H1 (cell line): ENCODE results near the gene ASF1B. TPM values are rescaled to one million over a fixed set of nuclear protein-coding genes. Genes with fewer than 3 reads are reported as not detected.

Experiments used
- CTCF ChIA-PET: fragments of 300-600 bp; sonication (Branson Sonifier 250); formaldehyde crosslinking; loops from one replicate; lab custom pipeline; 2021; ENCODE audit not compliant: partially characterized antibody; lab: Charles Lee
- POLR2A ChIA-PET: fragments of 300-600 bp; sonication (Branson Sonifier 250); formaldehyde crosslinking; loops from one replicate; lab custom pipeline; 2021; ENCODE audit warnings: inconsistent platforms; ENCODE audit not compliant: partially characterized antibody; lab: Charles Lee
- DNase-seq, 2 experiments: peaks; one replicate each; pipeline versions ENCODE4 v3.0.0 to v3.0.0-alpha.2; 2010 to 2022; ENCODE audit warnings: low spot score in 2 of 2, low read depth in 1 of 2, mixed read lengths in 1 of 2
- FAIRE-seq: peaks from 2 replicates; lab custom pipeline; 2011; peaks lifted over from hg19 to GRCh38; lab: Jason Lieb, UNC
- H2AFZ ChIP-seq: 2 replicates; pipeline ENCODE4 v1.8.1; 2012; ENCODE audit warnings: low read length, inconsistent platforms
- H2AK5ac ChIP-seq: 2 replicates; pipeline ENCODE4 v1.6.1; 2013; ENCODE audit warnings: low read depth, low read length
- H2BK120ac ChIP-seq: replicated peaks from 2 replicates; pipeline ENCODE3; 2013; ENCODE audit warnings: low read depth, low read length, inconsistent platforms
- H2BK12ac ChIP-seq: 2 replicates; pipeline ENCODE4 v1.6.1; 2013; ENCODE audit warnings: low read depth, low read length
- H2BK15ac ChIP-seq: 2 replicates; pipeline ENCODE4 v1.6.1; 2013; ENCODE audit warnings: low read length
- H2BK20ac ChIP-seq: 2 replicates; pipeline ENCODE4 v1.6.1; 2013; ENCODE audit warnings: low read length
- H2BK5ac ChIP-seq: 2 replicates; pipeline ENCODE4 v1.6.1; 2013; ENCODE audit warnings: low read depth, low read length
- H3K14ac ChIP-seq: 2 replicates; pipeline ENCODE4 v1.6.1; 2013; ENCODE audit warnings: inconsistent platforms; ENCODE audit not compliant: insufficient read length
- H3K18ac ChIP-seq: 2 replicates; pipeline ENCODE4 v1.6.1; 2013; ENCODE audit warnings: low read length; ENCODE audit errors: extremely low read depth
- H3K23ac ChIP-seq: 2 replicates; pipeline ENCODE4 v1.6.1; 2013; ENCODE audit warnings: inconsistent platforms; ENCODE audit not compliant: insufficient read length
- H3K23me2 ChIP-seq: 2 replicates; pipeline ENCODE4 v1.6.1; 2013; ENCODE audit warnings: low read depth, low read length
- H3K27ac ChIP-seq: 2 replicates; pipeline ENCODE4 v1.6.1; 2011; ENCODE audit warnings: low read depth, low read length, inconsistent platforms
- H3K27me3 ChIP-seq, 4 experiments: replicated peaks in 1 of 4; 1 replicate in 1 of 4; 2 replicates in 3 of 4; pipeline versions ENCODE4 v1.6.1 to v1.8.1; 2011 to 2013; ENCODE audit warnings: low read length in 3 of 4, mild to moderate bottlenecking in 3 of 4, inconsistent platforms in 2 of 4, mixed read lengths in 2 of 4, moderate library complexity in 1 of 4; ENCODE audit not compliant: control insufficient read depth in 3 of 4, insufficient read depth in 3 of 4; ENCODE audit errors: extremely low read depth in 1 of 4
- H3K36me3 ChIP-seq, 4 experiments: 2 replicates each; pipeline versions ENCODE4 v1.6.1 to v1.8.1; 2011 to 2013; ENCODE audit warnings: mild to moderate bottlenecking in 4 of 4, low read length in 3 of 4, moderate library complexity in 2 of 4, control low read depth in 1 of 4, inconsistent platforms in 1 of 4; ENCODE audit not compliant: insufficient read depth in 4 of 4, control insufficient read depth in 2 of 4
- H3K4ac ChIP-seq: replicated peaks from 2 replicates; pipeline ENCODE3; 2013; ENCODE audit warnings: low read length, low read depth, mixed read lengths, inconsistent platforms; ENCODE audit not compliant: insufficient read length
- H3K4me1 ChIP-seq, 4 experiments: replicated peaks in 1 of 4; 1 replicate in 1 of 4; 2 replicates in 3 of 4; pipeline versions ENCODE4 v1.6.1 to v1.8.1; 2011 to 2013; ENCODE audit warnings: low read length in 3 of 4, inconsistent platforms in 2 of 4, mixed read lengths in 1 of 4; ENCODE audit not compliant: insufficient read depth in 4 of 4, control insufficient read depth in 3 of 4
- H3K4me2 ChIP-seq, 2 experiments: 2 replicates each; pipeline versions ENCODE4 v1.6.1 to v1.8.1; 2011 to 2013; ENCODE audit warnings: low read depth in 2 of 2, low read length in 2 of 2, control low read depth in 1 of 2, inconsistent platforms in 1 of 2, mild to moderate bottlenecking in 1 of 2; ENCODE audit not compliant: insufficient read depth in 1 of 2
- H3K4me3 ChIP-seq, 4 experiments: fragments of 200-600, 300-600 bp in 1 of 4; sonication (generic), shearing (Covaris generic), sonication (Bioruptor Twin) in 1 of 4; 2 replicates each; pipeline versions ENCODE4 v1.5.1 to v1.8.1; 2011 to 2016; ENCODE audit warnings: low read length in 4 of 4, low read depth in 3 of 4, control low read depth in 2 of 4, inconsistent platforms in 2 of 4, mild to moderate bottlenecking in 2 of 4, mixed read lengths in 1 of 4, moderate library complexity in 1 of 4; ENCODE audit not compliant: insufficient read depth in 2 of 4; ENCODE audit errors: extremely low read depth in 1 of 4
- H3K56ac ChIP-seq: replicated peaks from 2 replicates; pipeline ENCODE3; 2013; ENCODE audit warnings: low read depth, mild to moderate bottlenecking, mixed read lengths, low read length, inconsistent platforms; ENCODE audit not compliant: insufficient read length
- H3K79me1 ChIP-seq: 2 replicates; pipeline ENCODE4 v1.6.1; 2013; ENCODE audit warnings: low read depth, low read length, control low read depth
- H3K79me2 ChIP-seq, 2 experiments: 2 replicates each; pipeline versions ENCODE4 v1.6.1 to v1.8.1; 2012 to 2013; ENCODE audit warnings: low read length in 2 of 2, mild to moderate bottlenecking in 2 of 2, inconsistent platforms in 1 of 2; ENCODE audit not compliant: insufficient read depth in 2 of 2, control insufficient read depth in 1 of 2
- H3K9ac ChIP-seq, 4 experiments: replicated peaks in 1 of 4; 1 replicate in 1 of 4; 2 replicates in 3 of 4; pipeline versions ENCODE4 v1.6.1 to v1.8.1; 2011 to 2013; ENCODE audit warnings: low read depth in 3 of 4, low read length in 3 of 4, control low read depth in 2 of 4, mild to moderate bottlenecking in 2 of 4, moderate library complexity in 2 of 4, inconsistent platforms in 1 of 4; ENCODE audit errors: extremely low read depth in 1 of 4
- H3K9me3 ChIP-seq, 2 experiments: 2 replicates each; pipeline versions ENCODE4 v1.6.1 to v1.8.1; 2012 to 2013; ENCODE audit warnings: mild to moderate bottlenecking in 2 of 2, moderate library complexity in 2 of 2, control low read depth in 1 of 2, inconsistent platforms in 1 of 2, low read depth in 1 of 2, low read length in 1 of 2, mixed read lengths in 1 of 2; ENCODE audit not compliant: insufficient read depth in 2 of 2
- H4K20me1 ChIP-seq, 2 experiments: replicated peaks in 1 of 2; 2 replicates each; pipeline versions ENCODE3 to v1.8.1; 2011 to 2013; ENCODE audit warnings: inconsistent platforms in 2 of 2, low read length in 2 of 2, mild to moderate bottlenecking in 1 of 2; ENCODE audit not compliant: insufficient read depth in 2 of 2, control insufficient read depth in 1 of 2
- H4K5ac ChIP-seq: 2 replicates; pipeline ENCODE4 v1.6.1; 2013; ENCODE audit warnings: low read length, low read depth, mixed read lengths, inconsistent platforms; ENCODE audit not compliant: insufficient read length
- H4K8ac ChIP-seq: 2 replicates; pipeline ENCODE4 v1.8.0; 2013; ENCODE audit warnings: mild to moderate bottlenecking, moderate library complexity, low read length, inconsistent platforms; ENCODE audit not compliant: insufficient read depth; ENCODE audit errors: extremely low read depth
- H4K91ac ChIP-seq: replicated peaks from 2 replicates; pipeline ENCODE3; 2013; ENCODE audit warnings: low read length, mixed read lengths, inconsistent platforms; ENCODE audit not compliant: insufficient read length
- CTBP2 ChIP-seq: IDR thresholded peaks from 2 replicates; pipeline ENCODE4 v1.7.0; 2011; ENCODE audit warnings: borderline replicate concordance, mild to moderate bottlenecking, moderate library complexity, mixed read lengths, low read length; ENCODE audit not compliant: insufficient read depth, insufficient read length
- EGR1 ChIP-seq: IDR thresholded peaks from 2 replicates; pipeline ENCODE4 v1.6.1; 2011; ENCODE audit warnings: low read depth, low read length, borderline replicate concordance
- FOSL1 ChIP-seq: IDR thresholded peaks from 2 replicates; pipeline ENCODE4 v1.6.1; 2011; ENCODE audit warnings: mild to moderate bottlenecking, low read depth, low read length, moderate library complexity; ENCODE audit not compliant: insufficient read depth
- MAFK ChIP-seq: IDR thresholded peaks from 2 replicates; pipeline ENCODE4 v1.6.1; 2012; ENCODE audit warnings: low read depth, mild to moderate bottlenecking, improper control_type of control experiment, low read length
- RFX5 ChIP-seq: IDR thresholded peaks from 2 replicates; pipeline ENCODE4 v1.6.1; 2011; ENCODE audit warnings: low read depth, low read length, improper control_type of control experiment, borderline replicate concordance
- SAP30 ChIP-seq: fragments of 300-600 bp; sonication (generic); IDR thresholded peaks from 2 replicates; pipeline ENCODE4 v1.7.1; 2012; ENCODE audit warnings: low read length, moderate library complexity, mild to moderate bottlenecking, inconsistent platforms; ENCODE audit not compliant: insufficient read depth, insufficient replicate concordance
- SIRT6 ChIP-seq: IDR thresholded peaks from one replicate; pipeline ENCODE4 v1.7.1; 2012; ENCODE audit warnings: low read length, inconsistent platforms
- SIX5 ChIP-seq: IDR thresholded peaks from 2 replicates; pipeline ENCODE4 v1.6.1; 2011; ENCODE audit warnings: mild to moderate bottlenecking, low read depth, low read length
- SP2 ChIP-seq: IDR thresholded peaks from 2 replicates; pipeline ENCODE4 v1.6.1; 2012; ENCODE audit warnings: mild to moderate bottlenecking, low read length, inconsistent platforms
- SRF ChIP-seq: IDR thresholded peaks from 2 replicates; pipeline ENCODE4 v1.6.1; 2011; ENCODE audit warnings: mild to moderate bottlenecking, low read depth, low read length, moderate library complexity
- TAF7 ChIP-seq: optimal IDR thresholded peaks from 2 replicates; pipeline ENCODE3; 2011; ENCODE audit warnings: low read depth, mild to moderate bottlenecking, inconsistent platforms, low read length, moderate library complexity, borderline replicate concordance
- ZNF274 ChIP-seq: IDR thresholded peaks from 2 replicates; pipeline ENCODE4 v1.7.0; 2012; ENCODE audit warnings: low read length, borderline replicate concordance; ENCODE audit errors: extremely low read depth
- WGBS, 2 experiments: shearing (Covaris generic) in 1 of 2; methylation state at CpG; one replicate each; pipeline versions ENCODE4 v1.1.6 to v1.1.7; 2013 to 2015; ENCODE audit warnings: low lambda C conversion rate in 2 of 2, mixed read lengths in 2 of 2, inconsistent platforms in 1 of 2, low coverage in 1 of 2, missing lambda C conversion rate in 1 of 2; ENCODE audit not compliant: insufficient replicate concordance in 2 of 2, insufficient coverage in 1 of 2, insufficient read length in 1 of 2; ENCODE audit errors: extremely low coverage in 1 of 2, missing lambda C conversion rate in 1 of 2; 5-methylcytosine and 5-hydroxymethylcytosine counted together
- polyA plus RNA-seq, 7 experiments: library from polyadenylated mRNA; depleted of rRNA in 3 of 7; stranded (reverse) in 5 of 7; unstranded in 2 of 7; fragments of >200 nt in 5 of 7; fragments of 200-250 nt in 2 of 7; gene quantifications; 1 replicate in 5 of 7; 2 replicates in 1 of 7; 4 replicates in 1 of 7; pipeline versions ENCODE4 v1.2.1 to v1.2.3, GENCODE V29; 2011 to 2013; ENCODE audit warnings: missing spikeins in 2 of 7, mixed read lengths in 2 of 7
- total RNA-seq: library from RNA; stranded (reverse); fragmentation: NEBNext Ultra II Directional; extraction: Animal tissue kit (Norgen Biotek cat#: 25700); gene quantifications from 2 replicates; pipeline ENCODE4 v1.2.1, GENCODE V29; 2021

ASF1B gene
- total and polyA plus RNA-seq, 2 of the 8 experiments (the other 6 are each of a cell fraction or from before 2014, with no cell fraction given): 32.6 to 59.2 TPM

DNA sequence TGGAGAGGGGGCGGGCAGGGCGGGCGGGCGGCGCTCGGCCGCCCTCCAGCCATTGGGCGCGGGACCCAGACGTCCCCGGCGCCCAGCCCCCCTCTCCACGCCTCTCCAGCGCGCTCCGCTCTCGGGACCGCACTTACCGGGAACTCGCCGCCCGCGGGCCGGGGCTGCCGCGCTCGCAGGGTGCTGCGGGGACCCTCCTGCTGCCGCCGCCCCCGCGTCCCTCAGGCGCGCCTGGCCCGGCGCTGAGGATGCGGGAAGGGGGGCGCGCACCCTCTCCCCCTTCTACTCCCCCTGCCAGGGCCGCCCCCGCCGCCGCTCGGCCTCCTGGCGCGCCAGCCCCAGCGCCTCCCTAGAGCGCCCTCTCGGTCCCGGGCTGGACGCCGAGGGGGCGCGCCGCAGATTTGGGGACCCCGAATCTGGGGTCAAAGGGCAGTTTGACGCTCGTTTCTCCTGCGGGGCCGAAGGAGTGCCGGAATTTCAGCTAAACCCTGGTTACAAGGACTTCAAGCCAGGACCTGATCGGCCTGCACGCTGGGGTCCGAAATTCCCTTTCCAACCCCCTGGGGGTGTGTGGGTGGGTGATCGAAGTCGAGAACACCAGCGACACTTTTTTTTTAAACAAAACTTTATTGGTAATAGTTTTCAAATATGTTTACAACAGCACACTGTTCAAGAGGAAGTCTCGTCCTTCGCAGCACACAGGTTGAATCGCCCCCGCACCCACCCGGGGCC is 45.1 kb downstream of the ASF1B start:
- H3K23me2 ChIP-seq: peaks cover 11% of the 10 kb centered on the region
- peaks cover 3 to 5% (median 4%) of the 10 kb centered on the region in 4 experiments for H3K4me1 ChIP-seq
- no peak overlapping the region for H2AK5ac ChIP-seq
- H3K79me1 ChIP-seq: no peaks in the 10 kb centered on the region
- peak overlapping the region; percentile 48 to 83 (median 63) for H3K4me3 ChIP-seq
- no peak overlapping the region for H3K23ac ChIP-seq
- no peak overlapping the region; the same call in 1 of the 2 replicates for H3K18ac ChIP-seq
- peaks cover 0 to 6% (median 2%) of the 10 kb centered on the region in 4 experiments; a peak in 4 of 7 replicates for H3K27me3 ChIP-seq
- no peaks in the 10 kb centered on the region for H3K79me2 ChIP-seq
- no peak overlapping the region for H2AFZ ChIP-seq
- peaks cover 0 to 13% (median 4%) of the 10 kb centered on the region in 4 experiments; a peak in 3 of 8 replicates for H3K36me3 ChIP-seq
- H3K9me3 ChIP-seq: peaks cover 8% of the 10 kb centered on the region in 2 experiments; a peak in 3 of 4 replicates
- peak overlapping the region; percentile 30 for H3K56ac ChIP-seq
- no peak overlapping the region for H2BK120ac ChIP-seq
- H2BK5ac ChIP-seq: no peak overlapping the region
- ChIA-PET POLR2A (interaction anchor here (1.0 to 1.7 kb wide), 12 partner anchors 10 to 381 kb away, joined by 3 to 6 read pairs (median 4); partner anchors contain the start of genes ASF1B and PRKACA), CTCF (interaction anchor here (0.8 to 2.2 kb wide), 6 partner anchors 11 to 40 kb away, joined by 3 to 11 read pairs (median 5); a partner anchor contains a TSS)
- H4K20me1 ChIP-seq: peaks cover 4 to 6% of the 10 kb centered on the region in 2 experiments
- no peak overlapping the region for H2BK15ac ChIP-seq
- peak overlapping the region; percentile 13 to 73 (median 26); a peak in 3 of 7 replicates for H3K9ac ChIP-seq
- no peak overlapping the region for H3K4ac ChIP-seq
- no peak overlapping the region for H3K14ac ChIP-seq
- H4K8ac ChIP-seq: no peak overlapping the region
- no peak for FAIRE-seq
- H2BK12ac ChIP-seq: no peak overlapping the region
- 1% methylated on average over 38 of the region's 72 CpGs; no CpG with 5 or more reads in 1 of the 2 experiments for WGBS, 2 experiments
- H3K4me2 ChIP-seq: peak overlapping the region; percentile 74 to 80
- DNase-seq: peak in 1 of 2 experiments; percentile 76
- H2BK20ac ChIP-seq: no peak overlapping the region
- H4K91ac ChIP-seq: no peak overlapping the region
- H3K27ac ChIP-seq: no peak overlapping the region
- H4K5ac ChIP-seq: peak overlapping the region; percentile 22
- TF ChIP-seq EGR1 (peak; percentile 70; the same call in 1 of the 2 replicates), FOSL1 (no peak), SIX5 (no peak), SP2 (no peak), SAP30 (no peak), TAF7 (no peak), CTBP2 (no peak), MAFK (no peak), SRF (no peak), SIRT6 (no peak), ZNF274 (no peak), RFX5 (no peak)
